Subcutaneous preadipocyte (primary cell): ENCODE results near the gene STAT6. TPM values are rescaled to one million over a fixed set of nuclear protein-coding genes. Genes with fewer than 3 reads are reported as not detected.

Experiments
- total RNA-seq: library from RNA; depleted of rRNA; stranded (reverse); fragments of >200 nt; gene quantifications from 2 replicates; pipeline ENCODE4 v1.2.3, GENCODE V29; 2012

STAT6 gene
- total RNA-seq = 142 and 172 TPM in 2 replicates

DNA sequence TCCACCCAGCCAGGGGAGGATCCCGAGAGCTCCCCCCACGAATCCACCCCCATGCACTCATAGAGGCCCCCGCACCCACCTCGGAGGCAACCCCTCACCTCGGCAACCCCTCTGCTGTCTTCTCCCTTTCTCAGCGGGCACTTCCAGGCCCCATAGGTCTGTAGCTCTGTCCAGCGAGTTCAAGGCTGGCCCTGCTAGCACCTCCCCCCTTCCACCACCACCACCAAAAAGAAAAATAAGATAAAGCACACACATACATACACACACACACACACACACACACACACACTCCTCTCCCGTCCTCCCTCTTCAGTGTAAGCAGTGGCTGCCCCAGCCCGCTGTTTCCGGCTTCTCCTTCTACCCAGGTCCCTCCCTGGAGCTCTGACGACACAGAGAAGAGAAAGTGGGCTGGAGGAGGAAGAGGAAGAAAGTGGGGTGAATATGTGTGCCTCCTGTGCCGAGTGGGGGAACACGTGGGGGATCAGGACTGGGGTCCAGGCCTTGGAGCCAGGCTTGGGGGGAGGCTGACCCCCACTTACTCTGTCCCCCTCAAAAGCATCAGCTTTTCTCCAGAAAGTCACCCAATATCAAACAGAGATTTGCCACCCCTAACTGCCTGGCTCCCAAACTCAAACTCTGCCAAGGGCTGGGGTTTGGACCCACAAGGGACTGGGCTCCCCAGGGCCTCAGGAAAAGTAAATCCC lies at the start of gene STAT6:
Gene STAT6 (minus strand): TSS at position 332 of the 704 bp plus-strand sequence. CDS start 3,084 bp downstream, outside the sequence.

GRCh38 chr12:57146961-57147944 lies 36.1 kb upstream of the STAT6 start, which contains the start of gene LRP1-AS:
TSS of gene LRP1-AS (minus strand) at chr12:57147619.

GRCh38 chr12:57127726-57128518 lies 16.8 kb upstream of the STAT6 start, which contains the start of gene LRP1:
TSS of gene LRP1 (plus strand) at chr12:57128483. CDS start at chr12:57128965, 482 bp downstream.

DNA sequence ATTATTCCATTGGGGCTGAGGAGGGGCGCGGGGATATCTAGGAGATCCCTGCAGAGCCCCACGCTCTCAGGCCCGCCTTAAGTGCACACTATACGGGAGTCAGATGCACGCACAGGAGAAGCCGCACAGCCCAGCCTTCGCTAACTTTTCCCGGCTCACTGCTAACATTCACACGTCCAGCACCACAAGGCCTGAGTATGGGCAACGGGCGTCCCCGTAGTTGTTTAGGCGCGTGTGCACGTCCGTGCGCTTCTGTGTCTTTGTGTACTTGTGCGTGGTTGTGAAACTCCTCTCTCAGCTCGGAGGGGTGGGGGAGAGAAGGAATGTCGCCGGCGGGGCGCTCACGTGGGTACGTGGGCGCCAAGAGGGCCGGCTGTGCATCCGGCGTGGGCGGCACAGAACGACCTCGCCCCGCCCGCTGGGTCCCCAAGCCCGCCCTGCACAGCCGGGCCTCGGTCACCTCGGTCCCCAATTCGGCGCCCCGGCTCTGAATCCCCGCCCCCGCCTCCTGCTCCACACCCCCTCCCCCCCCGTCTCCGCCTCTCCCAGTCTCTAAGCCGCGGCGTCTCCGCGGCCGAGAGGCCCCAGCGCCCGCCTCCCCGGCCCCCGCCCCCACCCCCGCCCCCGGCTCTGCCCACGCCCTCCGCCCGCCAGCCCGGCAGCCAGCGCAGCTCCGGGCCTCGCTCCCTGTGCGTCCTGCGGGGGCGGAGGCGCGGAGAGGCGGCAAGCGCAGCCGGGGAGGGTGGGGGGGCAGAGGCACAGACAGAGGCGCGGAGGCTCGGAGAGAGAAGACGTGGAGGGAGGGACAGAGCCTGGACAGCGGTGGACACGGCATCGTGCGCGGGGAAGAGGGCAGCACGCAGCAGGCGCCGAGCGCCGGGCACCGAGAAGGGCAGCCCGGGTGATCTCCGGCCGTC lies 22.6 kb downstream of the STAT6 start, which contains the start of gene NAB2:
Gene NAB2 (plus strand): TSS at position 761 of the 917 bp plus-strand sequence. CDS start 158 bp downstream, outside the sequence.

DNA sequence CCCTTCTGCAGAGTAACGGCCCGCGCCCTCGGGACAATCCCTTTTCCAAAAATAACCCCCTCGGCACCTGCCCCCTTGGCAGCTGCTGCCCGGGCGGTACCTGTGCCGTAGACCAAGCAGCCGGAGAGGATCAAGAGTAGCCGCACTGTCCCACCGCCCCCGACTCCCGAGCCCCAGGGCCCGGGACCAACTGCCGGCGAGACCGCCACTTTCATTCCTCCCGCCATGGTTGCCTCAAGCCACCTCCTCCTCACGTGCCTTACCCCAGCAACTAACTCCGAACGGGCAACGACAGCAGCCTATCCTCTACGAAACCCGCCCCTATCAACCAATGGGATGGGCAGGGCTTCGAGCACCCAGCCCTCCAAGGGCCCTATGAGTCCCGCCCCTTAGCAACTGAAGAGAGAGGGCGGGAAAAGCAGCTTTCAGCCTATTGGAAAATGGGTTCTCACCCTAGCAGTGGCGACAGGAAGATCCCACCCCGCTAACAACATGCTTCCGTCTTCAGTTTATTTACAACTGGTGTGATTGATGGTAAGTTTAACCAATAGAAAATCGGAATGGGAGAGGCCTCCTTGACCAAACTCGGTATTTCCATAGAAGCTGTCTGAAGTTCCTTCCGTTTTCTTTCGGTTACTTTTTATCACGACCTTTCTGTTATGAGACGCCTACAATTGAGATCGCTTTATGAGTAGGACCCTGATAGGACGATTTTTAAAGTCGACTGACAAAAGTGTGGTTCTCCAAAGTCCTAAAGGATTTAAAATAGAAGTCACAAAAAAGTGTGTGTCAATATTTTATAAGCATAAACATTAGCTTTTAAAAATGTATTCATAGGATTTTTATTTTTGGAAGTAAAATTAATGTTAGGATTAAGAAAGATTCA lies 32.4 kb downstream of the STAT6 start, which contains the start of gene NEMP1:
Gene NEMP1 (minus strand): TSS at position 273 of the 886 bp plus-strand sequence. CDS start 46 bp downstream, at position 227.

GRCh38 chr12:57049890-57050289 lies 61.3 kb downstream of the STAT6 start, which contains the start of gene MYO1A:
TSS of gene MYO1A (minus strand) at chr12:57050129. CDS start at chr12:57048323, 1,806 bp downstream.

Other genes starting within 250 kb of the STAT6 start
- not detected in 2 replicates for gene SDR9C7, start 177.0 kb downstream of the STAT6 start, total RNA-seq
- gene RDH16, start 153.8 kb downstream of the STAT6 start, total RNA-seq = under 0.01 TPM in 1 of 2 replicates, not detected in the other
- gene ZBTB39, start 104.8 kb downstream of the STAT6 start, total RNA-seq = 3.7 and 5.7 TPM in 2 replicates
- not detected in 2 replicates for gene TAC3, start 94.8 kb downstream of the STAT6 start, total RNA-seq
- gene MYO1A, start 61.2 kb downstream of the STAT6 start, total RNA-seq = 0.73 TPM in 1 of 2 replicates, not detected in the other
- gene NEMP1, start 32.6 kb downstream of the STAT6 start, total RNA-seq = 11.8 and 20.3 TPM in 2 replicates
- gene NAB2, start 22.2 kb downstream of the STAT6 start, total RNA-seq = 52.9 and 74.3 TPM in 2 replicates
- 239 and 425 TPM in 2 replicates for gene LRP1, start 17.1 kb upstream of the STAT6 start, total RNA-seq
- not detected in 2 replicates for gene LRP1-AS, start 36.3 kb upstream of the STAT6 start, total RNA-seq
- gene NXPH4, start 105.4 kb upstream of the STAT6 start, total RNA-seq = 0.73 and 0.98 TPM in 2 replicates
- gene SHMT2, start 118.3 kb upstream of the STAT6 start, total RNA-seq = 260 and 298 TPM in 2 replicates
- gene STAC3, start 139.8 kb upstream of the STAT6 start, total RNA-seq = 0.59 and 0.73 TPM in 2 replicates